Panc1 (cell line): ENCODE measurements around the gene SYNE1. TPM values are rescaled to one million over a fixed set of nuclear protein-coding genes. Genes with fewer than 3 reads are reported as not detected.

ENCODE experiments used
- ATAC-seq: fragments of 200-7000 bp; cut with Tn5 transposase; 2 replicates; pipeline ENCODE4 v1.9.1; 2020; ENCODE audit warnings: mild to moderate bottlenecking, moderate library complexity
- BruUV-seq: library from RNA; stranded (reverse); fragments of 400-500 nt; replicated peaks from 2 replicates; lab custom pipeline; 2021; lab: Mats Ljungman, UMichigan
- CTCF ChIA-PET: fragments of 300-600 bp; sonication (Branson Sonifier 250); formaldehyde crosslinking; loops from one replicate; lab custom pipeline; 2022; ENCODE audit warnings: antibody characterized with exemption; lab: Charles Lee
- POLR2A ChIA-PET: fragments of 300-600 bp; sonication (Branson Sonifier 250); formaldehyde crosslinking; loops from one replicate; lab custom pipeline; 2022; ENCODE audit warnings: antibody characterized with exemption; lab: Charles Lee
- DNase-seq: peaks from one replicate; pipeline ENCODE4 v3.0.0-alpha.2; 2010; ENCODE audit warnings: low read depth, low spot score
- H3K27ac ChIP-seq: 2 replicates; pipeline ENCODE4 v1.5.1; 2011; ENCODE audit warnings: mild to moderate bottlenecking, low read length, inconsistent platforms
- H3K27me3 ChIP-seq: fragments of 200-500 bp; sonication (Bioruptor generic); 2 replicates; pipeline ENCODE4 v1.6.0; 2014; ENCODE audit warnings: low read length, inconsistent platforms; ENCODE audit not compliant: control insufficient read depth, insufficient read depth
- H3K36me3 ChIP-seq: fragments of 200-500 bp; sonication (Bioruptor generic); 2 replicates; pipeline ENCODE4 v1.5.1; 2014; ENCODE audit warnings: inconsistent platforms, mild to moderate bottlenecking, low read length, moderate library complexity; ENCODE audit not compliant: control insufficient read depth, insufficient read depth
- H3K4me1 ChIP-seq: 2 replicates; pipeline ENCODE4 v1.5.1; 2011; ENCODE audit warnings: inconsistent platforms, mild to moderate bottlenecking, low read length, moderate library complexity; ENCODE audit not compliant: control insufficient read depth, insufficient read depth
- H3K4me3 ChIP-seq, 2 experiments: 2 replicates each; pipeline ENCODE4 v1.5.1; 2011 to 2012; ENCODE audit warnings: low read depth in 2 of 2, low read length in 2 of 2, mild to moderate bottlenecking in 2 of 2, inconsistent platforms in 1 of 2, moderate library complexity in 1 of 2
- H3K9me3 ChIP-seq: fragments of 200-500 bp; sonication (Bioruptor generic); 2 replicates; pipeline ENCODE4 v1.5.1; 2014; ENCODE audit warnings: low read depth, mild to moderate bottlenecking, inconsistent platforms, low read length, moderate library complexity; ENCODE audit not compliant: control insufficient read depth, insufficient read depth
- POLR2AphosphoS5 ChIP-seq: IDR thresholded peaks from 2 replicates; pipeline ENCODE4 v1.6.1; 2012; ENCODE audit warnings: mild to moderate bottlenecking, low read depth, low read length, moderate library complexity
- SIN3A ChIP-seq: IDR thresholded peaks from 2 replicates; pipeline ENCODE4 v1.6.1; 2012; ENCODE audit warnings: low read depth, mild to moderate bottlenecking, low read length, moderate library complexity, borderline replicate concordance; ENCODE audit not compliant: insufficient read depth
- TCF7L2 ChIP-seq: IDR thresholded peaks from 2 replicates; pipeline ENCODE4 v1.6.1; 2011; ENCODE audit warnings: mild to moderate bottlenecking, low read depth, low read length, inconsistent platforms
- in situ Hi-C: cut with HindIII; loops from 2 replicates; pipeline ENCODE4 v1.10.0; 2016; ENCODE audit warnings: low sequenced_read_pairs, low pct_unique_long_range_greater_than_20kb
- intact Hi-C: fragments of 100-400 bp; cut with micrococcal nuclease; formaldehyde crosslinking; loops from one replicate; pipeline ENCODE4 v1.10.0; 2022; ENCODE audit not compliant: unreplicated experiment
- total RNA-seq: library from RNA; stranded (reverse); gene quantifications from one replicate; pipeline ENCODE4 v1.2.1, GENCODE V29; 2021; ENCODE audit not compliant: unreplicated experiment
- TF ChIP-seq, protein P1 (sequence below): fragments of 450-650 bp; IDR thresholded peaks from 2 replicates; pipeline ENCODE4 v1.5.1; 2017; ENCODE audit warnings: mild to moderate bottlenecking
- TF ChIP-seq, protein P2 (sequence below), 2 experiments: IDR thresholded peaks; 2 replicates each; pipeline ENCODE4 v1.6.1; 2011 to 2012; ENCODE audit warnings: low read depth in 2 of 2, control low read depth in 1 of 2, low read length in 1 of 2, mild to moderate bottlenecking in 1 of 2, moderate library complexity in 1 of 2; ENCODE audit not compliant: insufficient read depth in 1 of 2

Gene SYNE1
- total RNA-seq, 1 experiment from 2014 or later: 3.2 TPM

DNA sequence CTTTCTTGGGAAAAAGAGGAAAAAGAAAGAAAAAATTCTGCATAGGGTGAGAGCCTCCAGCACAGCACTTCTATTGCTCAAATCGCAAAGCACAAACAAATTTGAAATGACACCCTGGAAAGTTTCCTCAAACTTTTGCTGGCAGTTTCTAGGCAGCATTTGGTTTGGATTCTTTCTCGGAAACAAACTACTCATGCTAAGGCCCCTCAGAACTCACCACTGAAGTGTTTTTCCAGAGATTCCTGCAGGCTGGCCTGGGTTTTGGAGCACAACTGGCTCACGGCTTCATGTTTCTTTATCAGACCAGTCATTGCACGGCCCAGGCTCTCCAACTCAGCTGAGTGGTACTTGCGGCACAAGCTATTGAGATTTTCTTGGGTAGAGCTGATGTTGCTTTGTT is 237.8 kb downstream of the SYNE1 start:
- ATAC-seq: no peak
- CTCF ChIA-PET: no interaction called here
- intact Hi-C loops: no loop called here

DNA sequence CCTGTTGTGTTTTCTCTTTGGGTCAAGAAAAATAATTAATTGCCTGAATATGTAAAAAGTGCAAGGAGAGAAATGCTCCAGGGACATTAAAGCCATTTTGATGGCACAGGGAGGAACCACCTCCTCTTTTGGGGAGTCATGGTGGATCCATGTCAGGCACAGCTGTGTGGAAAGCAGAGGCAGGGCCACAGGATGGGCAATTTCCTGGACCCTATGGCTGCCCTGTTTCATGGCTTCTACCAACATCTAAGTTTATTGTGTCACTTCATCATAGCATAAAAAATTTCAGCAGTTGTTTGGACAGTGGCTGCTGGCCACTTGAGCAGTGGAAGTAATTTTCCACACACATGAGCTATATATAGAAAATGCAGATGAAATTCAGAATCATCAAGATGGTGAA is 238.2 kb downstream of the SYNE1 start:
- Histone ChIP-seq H3K36me3 (no peaks in the 10 kb centered on the region), H3K4me3 (no peak overlapping the region), H3K9me3 (no peaks in the 10 kb centered on the region), H3K27me3 (no peaks in the 10 kb centered on the region), H3K27ac (no peak overlapping the region), H3K4me1 (no peaks in the 10 kb centered on the region)
- POLR2A ChIA-PET: no interaction called here
- ATAC-seq: no peak
- DNase-seq: no peak
- in situ Hi-C loops (no loop called here), intact Hi-C loops (no loop called here)
- CTCF ChIA-PET: no interaction called here
- TF ChIP-seq, protein P1, sequence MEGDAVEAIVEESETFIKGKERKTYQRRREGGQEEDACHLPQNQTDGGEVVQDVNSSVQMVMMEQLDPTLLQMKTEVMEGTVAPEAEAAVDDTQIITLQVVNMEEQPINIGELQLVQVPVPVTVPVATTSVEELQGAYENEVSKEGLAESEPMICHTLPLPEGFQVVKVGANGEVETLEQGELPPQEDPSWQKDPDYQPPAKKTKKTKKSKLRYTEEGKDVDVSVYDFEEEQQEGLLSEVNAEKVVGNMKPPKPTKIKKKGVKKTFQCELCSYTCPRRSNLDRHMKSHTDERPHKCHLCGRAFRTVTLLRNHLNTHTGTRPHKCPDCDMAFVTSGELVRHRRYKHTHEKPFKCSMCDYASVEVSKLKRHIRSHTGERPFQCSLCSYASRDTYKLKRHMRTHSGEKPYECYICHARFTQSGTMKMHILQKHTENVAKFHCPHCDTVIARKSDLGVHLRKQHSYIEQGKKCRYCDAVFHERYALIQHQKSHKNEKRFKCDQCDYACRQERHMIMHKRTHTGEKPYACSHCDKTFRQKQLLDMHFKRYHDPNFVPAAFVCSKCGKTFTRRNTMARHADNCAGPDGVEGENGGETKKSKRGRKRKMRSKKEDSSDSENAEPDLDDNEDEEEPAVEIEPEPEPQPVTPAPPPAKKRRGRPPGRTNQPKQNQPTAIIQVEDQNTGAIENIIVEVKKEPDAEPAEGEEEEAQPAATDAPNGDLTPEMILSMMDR: no peak
- TF ChIP-seq, protein P2, sequence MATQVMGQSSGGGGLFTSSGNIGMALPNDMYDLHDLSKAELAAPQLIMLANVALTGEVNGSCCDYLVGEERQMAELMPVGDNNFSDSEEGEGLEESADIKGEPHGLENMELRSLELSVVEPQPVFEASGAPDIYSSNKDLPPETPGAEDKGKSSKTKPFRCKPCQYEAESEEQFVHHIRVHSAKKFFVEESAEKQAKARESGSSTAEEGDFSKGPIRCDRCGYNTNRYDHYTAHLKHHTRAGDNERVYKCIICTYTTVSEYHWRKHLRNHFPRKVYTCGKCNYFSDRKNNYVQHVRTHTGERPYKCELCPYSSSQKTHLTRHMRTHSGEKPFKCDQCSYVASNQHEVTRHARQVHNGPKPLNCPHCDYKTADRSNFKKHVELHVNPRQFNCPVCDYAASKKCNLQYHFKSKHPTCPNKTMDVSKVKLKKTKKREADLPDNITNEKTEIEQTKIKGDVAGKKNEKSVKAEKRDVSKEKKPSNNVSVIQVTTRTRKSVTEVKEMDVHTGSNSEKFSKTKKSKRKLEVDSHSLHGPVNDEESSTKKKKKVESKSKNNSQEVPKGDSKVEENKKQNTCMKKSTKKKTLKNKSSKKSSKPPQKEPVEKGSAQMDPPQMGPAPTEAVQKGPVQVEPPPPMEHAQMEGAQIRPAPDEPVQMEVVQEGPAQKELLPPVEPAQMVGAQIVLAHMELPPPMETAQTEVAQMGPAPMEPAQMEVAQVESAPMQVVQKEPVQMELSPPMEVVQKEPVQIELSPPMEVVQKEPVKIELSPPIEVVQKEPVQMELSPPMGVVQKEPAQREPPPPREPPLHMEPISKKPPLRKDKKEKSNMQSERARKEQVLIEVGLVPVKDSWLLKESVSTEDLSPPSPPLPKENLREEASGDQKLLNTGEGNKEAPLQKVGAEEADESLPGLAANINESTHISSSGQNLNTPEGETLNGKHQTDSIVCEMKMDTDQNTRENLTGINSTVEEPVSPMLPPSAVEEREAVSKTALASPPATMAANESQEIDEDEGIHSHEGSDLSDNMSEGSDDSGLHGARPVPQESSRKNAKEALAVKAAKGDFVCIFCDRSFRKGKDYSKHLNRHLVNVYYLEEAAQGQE (IDR thresholded peaks at IDR 0.05; ENCODE audit: insufficient read depth in 1 of 2, low read depth in 2 of 2, low read length in 1 of 2): no peak
- TF ChIP-seq TCF7L2 (no peak), SIN3A (no peak), POLR2AphosphoS5 (no peak)
- BruUV-seq: no TSS peak

More for the DNA sequence above, 237.8 kb downstream of the SYNE1 start:
- in situ Hi-C loops: no loop called here
- no peaks in the 10 kb centered on the region for H3K27me3 ChIP-seq
- TF ChIP-seq, protein P2 (IDR thresholded peaks at IDR 0.05; ENCODE audit: insufficient read depth in 1 of 2, low read depth in 2 of 2, low read length in 1 of 2): no peak
- no peak for TF ChIP-seq TCF7L2
- no peak for TF ChIP-seq POLR2AphosphoS5
- TF ChIP-seq, protein P1: no peak
- no peak for TF ChIP-seq SIN3A
- no peaks in the 10 kb centered on the region for H3K36me3 ChIP-seq
- H3K9me3 ChIP-seq: no peaks in the 10 kb centered on the region
- POLR2A ChIA-PET: no interaction called here
- no TSS peak for BruUV-seq
- no peak overlapping the region for H3K27ac ChIP-seq
- no peak for DNase-seq
- no peaks in the 10 kb centered on the region for H3K4me1 ChIP-seq
- no peak overlapping the region for H3K4me3 ChIP-seq
